Mesendoderm (in vitro differentiated cells): ENCODE data around the gene MYO1B.

Experiments
- DNase-seq: peaks from one replicate; pipeline ENCODE4 v3.0.0; 2013
- H2AK5ac ChIP-seq: 2 replicates; pipeline ENCODE4 v1.6.1; 2013; ENCODE audit warnings: low read length, inconsistent platforms
- H2BK120ac ChIP-seq: 2 replicates; pipeline ENCODE4 v1.6.1; 2013; ENCODE audit warnings: low read depth, mild to moderate bottlenecking, low read length, moderate library complexity, mixed read lengths
- H2BK15ac ChIP-seq: replicated peaks from 2 replicates; pipeline ENCODE4 v1.6.1; 2013; ENCODE audit warnings: low read depth, mild to moderate bottlenecking, moderate library complexity
- H2BK5ac ChIP-seq: 2 replicates; pipeline ENCODE4 v1.6.1; 2013; ENCODE audit warnings: low read length, inconsistent platforms
- H3K18ac ChIP-seq: 2 replicates; pipeline ENCODE4 v1.6.1; 2013; ENCODE audit warnings: mild to moderate bottlenecking, low read length, mixed read lengths
- H3K23ac ChIP-seq: one replicate; pipeline ENCODE4 v1.6.1; 2013; ENCODE audit warnings: low read length
- H3K27ac ChIP-seq: 2 replicates; pipeline ENCODE4 v1.5.1; 2013; ENCODE audit warnings: low read depth, mild to moderate bottlenecking, inconsistent platforms, low read length, moderate library complexity
- H3K27me3 ChIP-seq: 2 replicates; pipeline ENCODE4 v1.6.1; 2013; ENCODE audit warnings: low read length, control low read depth, mild to moderate bottlenecking, inconsistent platforms; ENCODE audit not compliant: insufficient read depth, poor library complexity
- H3K36me3 ChIP-seq: 2 replicates; pipeline ENCODE4 v1.6.1; 2013; ENCODE audit warnings: low read length, inconsistent platforms; ENCODE audit not compliant: control insufficient read depth, insufficient read depth
- H3K4ac ChIP-seq: one replicate; pipeline ENCODE4 v1.6.1; 2013; ENCODE audit warnings: low read depth, mild to moderate bottlenecking, low read length, moderate library complexity
- H3K4me1 ChIP-seq: 2 replicates; pipeline ENCODE4 v1.6.1; 2013; ENCODE audit warnings: low read depth, low read length, inconsistent platforms; ENCODE audit not compliant: control insufficient read depth
- H3K4me2 ChIP-seq: 2 replicates; pipeline ENCODE4 v1.6.1; 2013; ENCODE audit warnings: low read length
- H3K4me3 ChIP-seq: 2 replicates; pipeline ENCODE4 v1.5.1; 2013; ENCODE audit warnings: mild to moderate bottlenecking, low read length
- H3K56ac ChIP-seq: one replicate; pipeline ENCODE4 v1.6.1; 2013; ENCODE audit warnings: low read length
- H3K79me1 ChIP-seq: 2 replicates; pipeline ENCODE4 v1.6.1; 2013; ENCODE audit warnings: low read length, inconsistent platforms
- H3K79me2 ChIP-seq: 2 replicates; pipeline ENCODE4 v1.6.1; 2013; ENCODE audit warnings: mild to moderate bottlenecking, low read length; ENCODE audit not compliant: control insufficient read depth, insufficient read depth
- H3K9ac ChIP-seq: 2 replicates; pipeline ENCODE4 v1.6.1; 2013; ENCODE audit warnings: low read length, inconsistent platforms
- H4K5ac ChIP-seq: one replicate; pipeline ENCODE4 v1.6.1; 2013; ENCODE audit warnings: low read length
- H4K8ac ChIP-seq: one replicate; pipeline ENCODE4 v1.6.1; 2013; ENCODE audit warnings: low read depth, mild to moderate bottlenecking, control low read depth, low read length, moderate library complexity
- WGBS: extraction: QIAGEN DNeasy Blood & Tissue Kit; methylation state at CpG from one replicate; pipeline ENCODE4 v1.1.7; 2013; ENCODE audit warnings: low lambda C conversion rate, missing lambda C conversion rate; ENCODE audit not compliant: insufficient coverage; ENCODE audit errors: extremely low coverage; 5-methylcytosine and 5-hydroxymethylcytosine counted together

Gene MYO1B

DNA sequence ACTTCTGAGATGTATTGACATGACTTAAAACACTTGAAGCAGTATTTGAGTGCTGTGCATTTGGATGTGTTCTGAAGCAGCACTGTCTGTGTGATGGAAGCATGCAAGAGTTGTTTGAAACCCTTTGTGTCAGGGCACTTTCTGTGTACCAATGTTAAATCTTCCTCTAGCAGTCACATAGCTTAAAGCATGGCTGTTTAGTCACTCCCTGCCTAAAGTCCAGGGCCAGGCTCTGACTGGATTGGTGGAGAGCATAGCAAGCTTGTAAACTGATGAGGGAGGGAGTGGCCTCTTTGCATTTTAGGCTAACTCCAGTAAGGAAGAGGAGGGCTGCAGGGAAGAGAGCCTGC is 73.5 kb downstream of the MYO1B start:
- peak; percentile 86 for DNase-seq
- Histone ChIP-seq H2AK5ac (no peak overlapping the region), H3K4me1 (peaks cover 23% of the 10 kb centered on the region)

GRCh38 chr2:191319186-191319585 is 74.0 kb downstream of the MYO1B start:
- DNase-seq = no peak
- Histone ChIP-seq H3K4ac (no peak overlapping the region), H3K56ac (peak overlapping the region; percentile 37), H3K79me2 (peaks cover 21% of the 10 kb centered on the region), H4K5ac (no peak overlapping the region), H3K4me3 (no peak overlapping the region), H3K18ac (no peak overlapping the region), H2BK120ac (no peak overlapping the region), H4K8ac (no peak overlapping the region), H3K4me2 (no peak overlapping the region), H3K23ac (no peak overlapping the region), H2BK5ac (peak overlapping the region; percentile 18), H3K27ac (no peak overlapping the region), H3K36me3 (no peaks in the 10 kb centered on the region), H3K4me1 (peaks cover 23% of the 10 kb centered on the region), H3K79me1 (peaks cover 14% of the 10 kb centered on the region), H2BK15ac (no peak overlapping the region), H3K9ac (no peak overlapping the region), H3K27me3 (no peaks in the 10 kb centered on the region), H2AK5ac (no peak overlapping the region)
- no CpG with 5 or more reads among the region's 2 CpGs for WGBS

More for the DNA sequence above, 73.5 kb downstream of the MYO1B start:
- H3K4ac ChIP-seq = no peak overlapping the region
- H3K79me2 ChIP-seq = peaks cover 22% of the 10 kb centered on the region
- peak overlapping the region; percentile 60 for H2BK5ac ChIP-seq
- H3K9ac ChIP-seq = no peak overlapping the region
- no peak overlapping the region for H3K23ac ChIP-seq
- no peaks in the 10 kb centered on the region for H3K36me3 ChIP-seq
- no peak overlapping the region for H2BK120ac ChIP-seq
- H4K8ac ChIP-seq = no peak overlapping the region
- H3K18ac ChIP-seq = no peak overlapping the region
- no peak overlapping the region for H4K5ac ChIP-seq
- peaks cover 15% of the 10 kb centered on the region for H3K79me1 ChIP-seq
- H3K4me2 ChIP-seq = no peak overlapping the region
- peak overlapping the region; percentile 65 for H3K56ac ChIP-seq
- H3K27ac ChIP-seq = peak overlapping the region; percentile 29
- no peak overlapping the region for H3K4me3 ChIP-seq
- no peak overlapping the region for H2BK15ac ChIP-seq
- H3K27me3 ChIP-seq = no peaks in the 10 kb centered on the region

DNA sequence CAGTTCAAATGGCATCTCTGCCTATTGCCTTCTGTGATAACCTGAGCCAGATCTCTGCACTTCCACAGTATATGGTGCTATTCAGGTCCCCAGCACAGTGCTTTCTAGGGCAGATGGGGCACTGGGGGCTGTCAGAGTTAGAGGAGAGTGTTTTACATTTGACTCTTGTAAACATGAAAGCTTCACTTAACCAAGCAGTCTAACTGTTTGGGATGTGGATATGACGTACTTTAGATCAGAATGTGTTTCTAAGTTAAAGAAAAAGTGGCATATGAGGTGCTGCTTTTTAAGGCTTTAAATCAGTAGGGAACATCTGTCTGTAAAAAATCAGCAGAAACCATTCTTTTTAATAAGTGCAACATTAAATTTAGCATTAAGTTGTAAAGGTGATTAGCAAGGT is 75.7 kb downstream of the MYO1B start:
- peaks cover 18% of the 10 kb centered on the region for H3K79me1 ChIP-seq
- no peak overlapping the region for H3K4ac ChIP-seq
- no peak overlapping the region for H2AK5ac ChIP-seq
- WGBS = no CpG with 5 or more reads among the region's 1 CpG
- no peak overlapping the region for H3K4me3 ChIP-seq
- no peak overlapping the region for H3K56ac ChIP-seq
- no peaks in the 10 kb centered on the region for H3K36me3 ChIP-seq
- no peak overlapping the region for H3K27ac ChIP-seq
- no peak overlapping the region for H3K18ac ChIP-seq
- DNase-seq = no peak
- H3K23ac ChIP-seq = no peak overlapping the region
- no peak overlapping the region for H3K9ac ChIP-seq
- no peak overlapping the region for H3K4me2 ChIP-seq
- H2BK120ac ChIP-seq = no peak overlapping the region
- H3K27me3 ChIP-seq = no peaks in the 10 kb centered on the region
- peaks cover 22% of the 10 kb centered on the region for H3K79me2 ChIP-seq
- H4K8ac ChIP-seq = no peak overlapping the region
- H3K4me1 ChIP-seq = peaks cover 23% of the 10 kb centered on the region
- no peak overlapping the region for H4K5ac ChIP-seq
- no peak overlapping the region for H2BK15ac ChIP-seq
- H2BK5ac ChIP-seq = no peak overlapping the region

DNA sequence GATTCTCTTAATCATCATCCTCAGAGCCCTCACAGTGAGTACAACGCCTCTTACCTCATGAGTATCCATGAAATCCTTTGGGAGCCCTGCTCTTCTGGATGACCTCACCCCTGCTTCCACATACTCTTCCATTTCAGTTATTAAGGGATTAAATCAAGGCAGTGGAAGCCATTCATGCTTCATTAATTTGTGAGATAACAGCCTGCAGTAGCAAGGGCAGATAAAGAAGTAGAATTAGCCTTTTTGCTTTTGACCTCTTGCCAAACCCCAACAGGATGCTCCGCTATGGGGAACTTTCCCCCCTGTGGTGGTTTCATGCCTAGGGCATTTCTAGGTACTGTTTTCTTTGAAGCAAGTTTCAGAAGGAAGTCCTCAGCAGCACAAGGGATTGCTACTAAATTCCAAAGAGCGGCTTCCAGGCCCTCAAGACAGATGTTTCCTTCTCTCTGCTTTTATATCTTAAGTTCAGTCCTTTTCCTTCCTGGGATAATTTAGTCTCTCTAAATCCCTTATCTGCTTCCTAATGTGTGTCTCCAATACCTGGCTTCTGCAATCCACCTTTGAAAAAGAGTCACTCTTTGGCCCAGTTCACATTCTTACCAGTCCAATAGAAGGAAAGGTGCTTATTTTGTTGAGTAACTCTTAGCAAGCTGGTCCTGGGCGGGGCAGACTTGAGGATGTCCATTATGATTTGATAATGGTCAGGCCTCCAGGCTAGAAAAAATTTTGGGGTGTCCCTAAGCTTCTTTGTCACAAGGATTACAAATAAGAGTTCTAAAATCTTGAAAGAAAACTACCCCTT is 76.9 kb downstream of the MYO1B start:
- H3K9ac ChIP-seq = no peak overlapping the region
- H3K27ac ChIP-seq = peak overlapping the region; percentile 87
- H3K79me1 ChIP-seq = peaks cover 14% of the 10 kb centered on the region
- H3K79me2 ChIP-seq = peaks cover 17% of the 10 kb centered on the region
- H2AK5ac ChIP-seq = no peak overlapping the region
- peaks cover 23% of the 10 kb centered on the region for H3K4me1 ChIP-seq
- H4K8ac ChIP-seq = no peak overlapping the region
- H3K56ac ChIP-seq = peak overlapping the region; percentile 62
- no peak overlapping the region for H3K4me3 ChIP-seq
- peak overlapping the region; percentile 41 for H2BK15ac ChIP-seq
- no peak overlapping the region for H4K5ac ChIP-seq
- H3K27me3 ChIP-seq = no peaks in the 10 kb centered on the region
- peak overlapping the region; percentile 49 for H2BK5ac ChIP-seq
- H3K18ac ChIP-seq = peak overlapping the region; percentile 87
- peak; percentile 97 for DNase-seq
- H3K4ac ChIP-seq = no peak overlapping the region
- no peaks in the 10 kb centered on the region for H3K36me3 ChIP-seq
- no peak overlapping the region for H3K4me2 ChIP-seq
- no peak overlapping the region for H2BK120ac ChIP-seq
- no CpG with 5 or more reads among the region's 4 CpGs for WGBS
- no peak overlapping the region for H3K23ac ChIP-seq

DNA sequence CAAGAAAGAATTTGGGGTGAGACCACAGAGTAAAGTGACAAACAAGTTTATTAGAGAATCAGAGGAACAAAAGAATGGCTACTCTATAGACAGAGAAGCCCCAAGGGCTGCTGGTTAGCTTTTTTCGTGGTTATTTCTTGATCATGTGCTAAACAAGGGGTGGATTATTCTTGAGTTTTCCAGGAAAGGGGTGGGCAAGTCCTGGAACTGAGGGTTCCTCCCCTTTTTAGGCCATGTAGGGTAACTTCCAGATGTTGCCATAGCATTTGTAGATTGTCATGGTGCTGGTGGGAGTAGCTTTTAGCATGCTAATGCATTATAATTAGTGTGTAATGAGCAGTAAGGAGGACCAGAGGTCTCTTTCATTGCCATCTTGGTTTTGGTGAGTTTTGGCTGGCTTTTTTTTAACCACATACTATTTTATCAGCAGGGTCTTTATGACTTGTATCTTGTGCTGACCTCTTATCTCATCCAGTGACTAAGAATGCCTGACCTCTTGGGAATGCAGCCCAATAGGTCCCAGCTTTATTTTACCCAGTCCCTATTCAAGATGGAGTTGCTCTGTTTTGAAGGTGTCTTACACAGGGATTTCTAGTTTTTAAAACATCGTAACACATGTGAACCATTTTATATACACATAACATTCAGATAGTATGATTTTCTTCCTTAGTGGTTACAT is 77.8 kb downstream of the MYO1B start:
- Histone ChIP-seq H2BK5ac (no peak overlapping the region), H3K27ac (peak overlapping the region; percentile 75), H4K8ac (peak overlapping the region; percentile 81), H3K4me2 (no peak overlapping the region), H3K36me3 (no peaks in the 10 kb centered on the region), H3K4ac (no peak overlapping the region), H3K9ac (no peak overlapping the region), H3K27me3 (no peaks in the 10 kb centered on the region), H3K56ac (peak overlapping the region; percentile 20), H3K4me1 (peaks cover 23% of the 10 kb centered on the region), H3K79me1 (peaks cover 17% of the 10 kb centered on the region), H2BK120ac (peak overlapping the region; percentile 96), H3K79me2 (peaks cover 17% of the 10 kb centered on the region), H4K5ac (no peak overlapping the region), H3K23ac (no peak overlapping the region), H2AK5ac (no peak overlapping the region), H2BK15ac (peak overlapping the region; percentile 41), H3K18ac (peak overlapping the region; percentile 87), H3K4me3 (no peak overlapping the region)
- WGBS = no CpG with 5 or more reads among the region's 2 CpGs
- peak; percentile 77 for DNase-seq
